GM23338 (cell line): Measurements from ENCODE around the gene SORBS2. TPM values are rescaled to one million over a fixed set of nuclear protein-coding genes. Genes with fewer than 3 reads are reported as not detected.
A peak's percentile ranks its signal among the peaks of the same experiment; 100 is the strongest.

Experiments used
- ATAC-seq: fragments of 200-7000 bp; cut with Tn5 transposase; 3 replicates; pipeline ENCODE4 v1.9.1; 2020
- DNase-seq: peaks from one replicate; pipeline ENCODE4 v3.0.0-alpha.2; 2015; ENCODE audit warnings: low spot score
- H2AFZ ChIP-seq: fragments of 200-600 bp; sonication (generic); 2 replicates; pipeline ENCODE4 v1.8.0; 2016; ENCODE audit warnings: antibody characterized with exemption, mild to moderate bottlenecking, moderate library complexity
- H3F3A ChIP-seq: fragments of 200-600 bp; sonication (generic); replicated peaks from 2 replicates; pipeline ENCODE4 v1.8.0; 2017; ENCODE audit warnings: antibody characterized with exemption, mixed run types, low read depth
- H3K27ac ChIP-seq: fragments of 200-600 bp; sonication (generic); 2 replicates; pipeline ENCODE4 v1.6.1; 2016; ENCODE audit warnings: low read depth
- H3K27me3 ChIP-seq: fragments of 200-600 bp; sonication (generic); 2 replicates; pipeline ENCODE4 v1.8.0; 2016; ENCODE audit warnings: mild to moderate bottlenecking, mixed run types, moderate library complexity; ENCODE audit not compliant: insufficient read depth
- H3K36me3 ChIP-seq: fragments of 200-600 bp; sonication (generic); 2 replicates; pipeline ENCODE4 v1.8.0; 2016; ENCODE audit warnings: mild to moderate bottlenecking; ENCODE audit not compliant: insufficient read depth
- H3K4me1 ChIP-seq: fragments of 200-600 bp; sonication (generic); 2 replicates; pipeline ENCODE4 v1.8.0; 2016; ENCODE audit warnings: mild to moderate bottlenecking, moderate library complexity; ENCODE audit not compliant: insufficient read depth
- H3K4me2 ChIP-seq: fragments of 200-600 bp; sonication (generic); 2 replicates; pipeline ENCODE4 v1.7.1; 2017; ENCODE audit warnings: mixed run types
- H3K4me3 ChIP-seq: fragments of 200-600 bp; sonication (generic); 2 replicates; pipeline ENCODE4 v1.6.1; 2016; ENCODE audit warnings: mixed run types
- H3K79me2 ChIP-seq: fragments of 200-600 bp; sonication (generic); replicated peaks from 2 replicates; pipeline ENCODE4 v1.8.0; 2017; ENCODE audit warnings: mild to moderate bottlenecking; ENCODE audit not compliant: insufficient read depth
- H3K9me2 ChIP-seq: fragments of 200-600 bp; sonication (generic); 2 replicates; pipeline ENCODE4 v1.8.0; 2017; ENCODE audit not compliant: insufficient read depth
- H4K20me1 ChIP-seq: fragments of 200-600 bp; sonication (generic); replicated peaks from 2 replicates; pipeline ENCODE4 v1.8.0; 2017; ENCODE audit warnings: mild to moderate bottlenecking; ENCODE audit not compliant: insufficient read depth
- H3K27ac Mint-ChIP-seq: 2 replicates; pipeline ENCODE4 v1.8.0; 2020; ENCODE audit warnings: inconsistent platforms, mild to moderate bottlenecking, moderate library complexity, mixed read lengths
- H3K27me3 Mint-ChIP-seq: 3 replicates; pipeline ENCODE4 v1.8.0; 2022; ENCODE audit warnings: low read depth, mild to moderate bottlenecking, moderate library complexity, mixed read lengths, inconsistent platforms; ENCODE audit not compliant: insufficient read depth, poor library complexity
- H3K36me3 Mint-ChIP-seq: 3 replicates; pipeline ENCODE4 v1.8.0; 2021; ENCODE audit warnings: low read depth, mild to moderate bottlenecking, inconsistent platforms, moderate library complexity, mixed read lengths
- H3K4me1 Mint-ChIP-seq: 3 replicates; pipeline ENCODE4 v1.8.0; 2020; ENCODE audit warnings: mild to moderate bottlenecking, inconsistent platforms, mixed read lengths
- H3K4me3 Mint-ChIP-seq: 3 replicates; pipeline ENCODE4 v1.8.0; 2021; ENCODE audit warnings: moderate library complexity, mild to moderate bottlenecking, inconsistent platforms, mixed read lengths
- H3K9me3 Mint-ChIP-seq: 3 replicates; pipeline ENCODE4 v1.8.0; 2020; ENCODE audit warnings: moderate library complexity, mild to moderate bottlenecking, inconsistent platforms, mixed read lengths
- CREB1 ChIP-seq: fragments of 250-450 bp; sonication (Bioruptor Pico); IDR thresholded peaks from 2 replicates; pipeline ENCODE4 v1.5.0; 2020; ENCODE audit warnings: low read depth, mild to moderate bottlenecking, moderate library complexity
- CTCF ChIP-seq, 2 experiments: fragments of 200-600 bp in 1 of 2; sonication (generic) in 1 of 2; conservative IDR thresholded peaks; 2 replicates each; pipeline versions ENCODE4 v1.5.1 to v1.6.1; 2016 to 2017; ENCODE audit warnings: antibody characterized with exemption in 2 of 2, low read depth in 2 of 2, mild to moderate bottlenecking in 2 of 2, moderate library complexity in 1 of 2
- ETS1 ChIP-seq: IDR thresholded peaks from 2 replicates; pipeline ENCODE4 v1.6.1; 2016; ENCODE audit warnings: antibody characterized with exemption
- EZH2 ChIP-seq: fragments of 200-600 bp; sonication (generic); IDR thresholded peaks from one replicate; pipeline ENCODE4 v1.8.0; 2017; ENCODE audit warnings: antibody characterized with exemption, mild to moderate bottlenecking, low read depth; ENCODE audit not compliant: unreplicated experiment
- EZH2phosphoT487 ChIP-seq: fragments of 200-600 bp; sonication (generic); IDR thresholded peaks from one replicate; pipeline ENCODE4 v1.8.1; 2018; ENCODE audit warnings: antibody characterized with exemption; ENCODE audit not compliant: unreplicated experiment
- REST ChIP-seq: IDR thresholded peaks from one replicate; pipeline ENCODE4 v1.6.1; 2018; ENCODE audit warnings: antibody characterized with exemption; ENCODE audit not compliant: unreplicated experiment
- STAT1 ChIP-seq: IDR thresholded peaks from one replicate; pipeline ENCODE4 v1.6.1; 2016; ENCODE audit warnings: antibody characterized with exemption; ENCODE audit not compliant: unreplicated experiment
- ZNF331 ChIP-seq: fragments of 250-450 bp; sonication (Bioruptor Pico); IDR thresholded peaks from 2 replicates; pipeline ENCODE4 v1.5.0; 2020; ENCODE audit warnings: low read depth, mild to moderate bottlenecking, moderate library complexity
- ZNF462 ChIP-seq: fragments of 250-450 bp; sonication (Bioruptor Pico); IDR thresholded peaks from 2 replicates; pipeline ENCODE4 v1.5.0; 2020; ENCODE audit warnings: mild to moderate bottlenecking, moderate library complexity
- polyA plus RNA-seq: library from polyadenylated mRNA; unstranded; fragments of >200 nt; fragmentation: Nextera tagmentation; extraction: Ambion mirVana; gene quantifications from 2 replicates; pipeline ENCODE4 v1.2.1, GENCODE V29; 2016
- total RNA-seq: library from RNA; depleted of rRNA; stranded (reverse); fragments of >200 nt; shearing (Covaris generic); gene quantifications from 2 replicates; pipeline ENCODE4 v1.2.3, GENCODE V29; 2014

Gene SORBS2
- total and polyA plus RNA-seq, 2 experiments from 2014 or later: 17.8 to 27.6 TPM

- Histone ChIP-seq H3F3A (no peaks in the 10 kb centered on the region), H3K4me2 (no peak overlapping the region), H3K27ac (no peak overlapping the region), H3K9me2 (no peaks in the 10 kb centered on the region), H3K36me3 (no peaks in the 10 kb centered on the region), H4K20me1 (no peaks in the 10 kb centered on the region), H2AFZ (no peak overlapping the region), H3K79me2 (no peaks in the 10 kb centered on the region), H3K4me1 (peaks cover 9% of the 10 kb centered on the region; the same call in 1 of the 2 replicates), H3K4me3 (no peak overlapping the region), H3K27me3 (no peaks in the 10 kb centered on the region)
- no peaks in the 10 kb centered on the region for H3K27me3 Mint-ChIP-seq
- H3K36me3 Mint-ChIP-seq: no peaks in the 10 kb centered on the region; the same call in 2 of the 3 replicates
- ATAC-seq (peak; percentile 44; the same call in 2 of the 3 replicates), DNase-seq (no peak)
- H3K27ac Mint-ChIP-seq: 0 out of 2 replicates have a peak overlapping the region, but pooled peaks have one; percentile 28
- H3K4me3 Mint-ChIP-seq: no peak overlapping the region
- H3K4me1 Mint-ChIP-seq: peaks cover 14% of the 10 kb centered on the region
- H3K9me3 Mint-ChIP-seq: no peaks in the 10 kb centered on the region
- TF ChIP-seq STAT1 (no peak), CTCF (conservative IDR thresholded peaks at IDR 0.05; ENCODE audit: low read depth in 2 of 2) (no peak), REST (no peak), ZNF462 (CRISPR knock-in tag) (no peak), CREB1 (no peak), EZH2phosphoT487 (no peak), ZNF331 (CRISPR knock-in tag) (no peak), ETS1 (no peak), EZH2 (no peak)
Observed at GRCh38 chr4:185803022-185803421, 9.0 kb downstream of the SORBS2 start.
